Adrenal gland (tissue), 5 donors: ENCODE measurements around the gene RPS15A.
"Not testable (repeated sequence)": the region's sequence is repeated elsewhere in the genome, so short reads cannot be mapped to it uniquely, and the experiment has no call there.

Source experiments
- POLR2A ChIP-seq, 2 donors: fragments of 450-650 bp; IDR thresholded peaks; one replicate each; pipeline ENCODE4 v1.6.1; 2017; ENCODE audit warnings: antibody characterized with exemption in 2 of 2, mild to moderate bottlenecking in 2 of 2, moderate library complexity in 1 of 2
- TF ChIP-seq, protein P1 (sequence below), 6 experiments: fragments of 450-650 bp in 4 of 6; fragments of 200-600 bp in 2 of 6; sonication (generic) in 1 of 6; IDR thresholded peaks; 1 replicate in 5 of 6; 2 replicates in 1 of 6; pipeline versions ENCODE4 v1.5.1 to v1.8.0; 2016 to 2021; ENCODE audit warnings: antibody characterized with exemption in 6 of 6, mild to moderate bottlenecking in 2 of 6, moderate library complexity in 1 of 6
- donor health status: DM: no; HTN: no; CAD: no.

DNA sequence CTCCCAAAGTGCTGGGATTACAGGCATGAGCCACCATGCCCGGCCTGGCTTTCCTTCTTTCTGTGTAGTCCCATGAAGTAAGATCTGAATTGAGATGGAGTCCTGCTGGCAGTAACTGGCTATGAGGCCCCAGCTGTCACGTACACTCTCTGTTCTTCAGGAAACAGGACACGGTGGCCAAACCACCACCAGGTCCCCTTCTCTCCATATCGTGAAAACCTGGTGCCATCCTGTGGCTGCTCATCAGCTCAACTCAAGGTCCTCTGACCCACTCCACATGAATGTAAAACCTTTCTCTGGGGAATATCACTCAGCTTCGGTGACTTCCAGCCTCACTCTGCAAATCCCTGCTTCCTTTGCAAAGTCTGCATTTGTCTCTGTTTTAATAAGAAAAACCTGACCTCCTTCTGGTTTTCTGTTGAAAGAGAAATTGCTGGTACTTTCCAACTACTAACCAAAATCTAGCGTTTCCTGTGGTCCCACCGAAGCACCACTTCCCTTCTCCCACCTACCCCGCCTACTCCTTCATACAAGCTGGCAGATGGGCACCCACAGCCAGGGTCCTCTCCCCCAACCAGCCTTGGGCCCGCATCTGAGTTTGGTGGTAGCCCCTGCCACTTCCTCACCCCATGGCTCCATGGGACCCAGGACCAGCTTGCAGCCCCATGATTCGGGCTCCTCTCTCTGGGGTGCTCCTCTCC is 32.0 kb downstream of the RPS15A start:
- TF ChIP-seq, protein P1, sequence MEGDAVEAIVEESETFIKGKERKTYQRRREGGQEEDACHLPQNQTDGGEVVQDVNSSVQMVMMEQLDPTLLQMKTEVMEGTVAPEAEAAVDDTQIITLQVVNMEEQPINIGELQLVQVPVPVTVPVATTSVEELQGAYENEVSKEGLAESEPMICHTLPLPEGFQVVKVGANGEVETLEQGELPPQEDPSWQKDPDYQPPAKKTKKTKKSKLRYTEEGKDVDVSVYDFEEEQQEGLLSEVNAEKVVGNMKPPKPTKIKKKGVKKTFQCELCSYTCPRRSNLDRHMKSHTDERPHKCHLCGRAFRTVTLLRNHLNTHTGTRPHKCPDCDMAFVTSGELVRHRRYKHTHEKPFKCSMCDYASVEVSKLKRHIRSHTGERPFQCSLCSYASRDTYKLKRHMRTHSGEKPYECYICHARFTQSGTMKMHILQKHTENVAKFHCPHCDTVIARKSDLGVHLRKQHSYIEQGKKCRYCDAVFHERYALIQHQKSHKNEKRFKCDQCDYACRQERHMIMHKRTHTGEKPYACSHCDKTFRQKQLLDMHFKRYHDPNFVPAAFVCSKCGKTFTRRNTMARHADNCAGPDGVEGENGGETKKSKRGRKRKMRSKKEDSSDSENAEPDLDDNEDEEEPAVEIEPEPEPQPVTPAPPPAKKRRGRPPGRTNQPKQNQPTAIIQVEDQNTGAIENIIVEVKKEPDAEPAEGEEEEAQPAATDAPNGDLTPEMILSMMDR (IDR thresholded peaks at IDR 0.05) = not testable (repeated sequence)
- not testable (repeated sequence) for TF ChIP-seq POLR2A (IDR thresholded peaks at IDR 0.05)
